Neural progenitor cell (in vitro differentiated cells): Measurements from ENCODE around the gene SLC36A1.

Experiments
- CTCF ChIP-seq: fragments of 200-600 bp; sonication (generic); IDR thresholded peaks from 2 replicates; pipeline ENCODE4 v1.5.1; 2017; ENCODE audit warnings: antibody characterized with exemption, mild to moderate bottlenecking
- EZH2 ChIP-seq: fragments of 200-600 bp; sonication (generic); IDR thresholded peaks from 2 replicates; pipeline ENCODE4 v1.6.1; 2017; ENCODE audit warnings: antibody characterized with exemption, mild to moderate bottlenecking, moderate library complexity
- EZH2phosphoT487 ChIP-seq: fragments of 200-600 bp; sonication (generic); IDR thresholded peaks from 2 replicates; pipeline ENCODE4 v1.6.1; 2017; ENCODE audit warnings: antibody characterized with exemption

GRCh38 chr5:151483176-151483575 is 35.8 kb downstream of the SLC36A1 start:
- TF ChIP-seq EZH2phosphoT487 = no peak
- TF ChIP-seq EZH2 = no peak
- TF ChIP-seq CTCF = no peak
